NCI-H526 treated with DMSO at 0.1 percent for 48 hours (cell line): ENCODE measurements around the gene COL7A1.

Experiments used
- DNase-seq: peaks from one replicate; lab custom pipeline; 2025; lab: John Stamatoyannopoulos, UW

The COL7A1 gene

DNA sequence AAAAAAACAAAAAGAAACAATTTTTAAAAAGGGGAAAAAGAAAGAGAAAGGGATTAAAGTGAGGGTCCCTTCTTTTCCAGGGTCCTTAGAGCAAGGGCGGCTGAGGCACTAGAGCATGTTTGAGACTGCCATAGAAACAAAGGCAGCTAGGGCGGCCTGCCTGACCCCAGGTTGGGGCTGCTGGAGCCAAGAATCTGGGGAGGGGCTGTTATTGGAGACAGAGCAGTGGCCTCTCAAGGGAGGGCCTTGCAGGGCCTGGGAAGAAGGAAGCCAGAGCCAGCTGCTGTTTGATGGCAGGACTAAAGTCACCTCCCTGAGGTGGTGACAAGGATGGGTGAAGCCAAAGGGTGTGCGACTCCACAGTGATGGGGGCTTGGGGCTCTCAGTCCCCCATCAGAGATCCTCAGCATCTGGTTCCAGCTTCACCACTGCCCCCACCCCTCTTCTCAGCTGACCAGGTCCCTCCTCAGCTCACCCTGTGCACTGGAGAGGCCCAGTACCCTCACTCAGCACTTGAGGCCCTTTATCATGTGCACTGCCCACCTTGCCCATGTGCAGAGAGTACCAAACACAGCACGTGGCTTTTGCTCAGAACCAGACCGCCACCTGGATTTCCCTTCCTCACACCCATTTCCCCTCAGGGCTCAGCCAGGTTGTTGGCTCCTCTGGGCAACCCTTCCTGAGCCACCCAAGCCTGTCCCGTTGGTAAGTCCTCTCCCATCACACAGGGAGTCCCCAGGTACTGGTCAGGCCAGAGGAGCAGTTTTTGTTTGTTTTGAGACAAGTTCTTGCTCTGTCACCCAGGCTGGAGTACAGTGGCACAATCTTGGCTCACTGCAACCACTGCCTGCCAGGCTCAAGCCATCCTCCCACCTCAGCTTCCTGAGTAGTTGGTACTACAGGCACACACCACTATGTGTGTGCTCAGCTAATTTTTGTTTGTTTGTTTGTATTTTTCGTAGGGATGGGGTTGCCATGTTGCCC is 24.7 kb upstream of the COL7A1 start:
- no peak for DNase-seq

DNA sequence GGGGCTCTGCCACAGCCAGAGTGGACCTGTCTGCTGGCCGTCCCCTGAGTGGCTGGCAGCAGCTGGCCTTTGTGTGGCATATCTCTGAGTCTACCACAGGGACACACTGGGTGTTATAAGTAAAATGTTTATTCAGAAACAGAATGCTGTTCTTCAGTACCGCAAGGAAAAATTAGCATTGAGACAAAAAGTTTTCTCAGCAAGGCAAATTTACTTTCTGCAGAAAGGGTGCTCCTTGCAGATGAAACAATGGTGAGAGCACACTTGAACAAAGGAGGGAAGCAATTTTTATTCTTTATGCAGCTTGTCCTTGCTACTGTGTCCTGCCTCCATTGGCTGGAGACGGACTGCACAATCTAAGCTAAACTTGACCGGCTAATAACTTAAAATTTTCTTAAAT is 22.4 kb upstream of the COL7A1 start:
- no peak for DNase-seq

GRCh38 chr3:48614044-48614443 is 18.9 kb upstream of the COL7A1 start:
- DNase-seq: no peak

DNA sequence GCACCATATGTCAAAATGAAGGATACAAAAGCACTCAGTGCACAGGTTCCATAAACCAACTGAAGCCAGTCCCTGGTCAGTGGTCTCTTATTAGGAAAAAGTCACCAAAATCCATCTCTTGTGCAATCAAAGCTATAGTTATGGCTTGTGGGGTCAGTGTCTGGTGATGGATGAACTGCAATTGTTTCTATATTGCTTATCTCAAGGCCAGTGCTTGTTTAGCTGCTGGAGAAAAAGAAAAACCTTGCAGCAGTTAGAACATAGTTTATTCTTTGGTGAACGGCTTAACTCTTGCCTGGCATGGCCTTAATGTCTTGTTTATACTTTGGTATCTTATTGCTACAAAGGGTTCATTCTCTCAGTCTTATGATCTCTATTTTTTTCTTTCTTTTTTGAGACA is 17.2 kb upstream of the COL7A1 start:
- DNase-seq: no peak

- DNase-seq: peak; percentile 80
Measured at GRCh38 chr3:48609088-48610005, 14.2 kb upstream of the COL7A1 start, which contains the start of gene UQCRC1. Gene UQCRC1 (minus strand): TSS chr3:48609646. CDS start chr3:48609620, 26 bp downstream.

DNA sequence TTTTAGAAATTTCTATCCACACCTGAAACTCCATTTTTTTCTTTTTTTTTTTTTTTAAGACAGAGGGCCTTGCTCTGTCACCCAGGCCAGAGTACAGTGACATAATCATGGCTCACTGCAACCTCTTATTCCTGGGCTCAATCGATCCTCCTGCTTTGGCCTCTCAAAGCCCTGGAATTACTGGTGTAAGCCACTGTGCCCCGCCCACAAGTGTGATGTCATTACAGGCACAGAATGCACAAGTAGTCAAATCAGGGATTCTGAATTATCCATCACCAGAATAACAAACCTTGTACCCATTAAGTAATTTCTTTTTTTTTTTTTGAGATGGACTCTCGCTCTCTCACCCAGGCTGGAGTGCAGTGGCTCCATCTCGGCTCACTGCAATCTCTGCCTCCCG is 12.4 kb upstream of the COL7A1 start:
- DNase-seq: no peak

GRCh38 chr3:48601622-48601994 is 6.5 kb upstream of the COL7A1 start:
- DNase-seq: no peak

GRCh38 chr3:48600711-48601621 is 5.8 kb upstream of the COL7A1 start:
- no peak for DNase-seq

GRCh38 chr3:48599509-48600285 is 4.6 kb upstream of the COL7A1 start:
- no peak for DNase-seq

GRCh38 chr3:48599077-48599501 is 4.0 kb upstream of the COL7A1 start:
- DNase-seq: no peak

- DNase-seq: peak; percentile 12
Measured at GRCh38 chr3:48598323-48599076, 3.4 kb upstream of the COL7A1 start.

GRCh38 chr3:48597408-48597800 is 2.3 kb upstream of the COL7A1 start:
- DNase-seq: no peak

DNA sequence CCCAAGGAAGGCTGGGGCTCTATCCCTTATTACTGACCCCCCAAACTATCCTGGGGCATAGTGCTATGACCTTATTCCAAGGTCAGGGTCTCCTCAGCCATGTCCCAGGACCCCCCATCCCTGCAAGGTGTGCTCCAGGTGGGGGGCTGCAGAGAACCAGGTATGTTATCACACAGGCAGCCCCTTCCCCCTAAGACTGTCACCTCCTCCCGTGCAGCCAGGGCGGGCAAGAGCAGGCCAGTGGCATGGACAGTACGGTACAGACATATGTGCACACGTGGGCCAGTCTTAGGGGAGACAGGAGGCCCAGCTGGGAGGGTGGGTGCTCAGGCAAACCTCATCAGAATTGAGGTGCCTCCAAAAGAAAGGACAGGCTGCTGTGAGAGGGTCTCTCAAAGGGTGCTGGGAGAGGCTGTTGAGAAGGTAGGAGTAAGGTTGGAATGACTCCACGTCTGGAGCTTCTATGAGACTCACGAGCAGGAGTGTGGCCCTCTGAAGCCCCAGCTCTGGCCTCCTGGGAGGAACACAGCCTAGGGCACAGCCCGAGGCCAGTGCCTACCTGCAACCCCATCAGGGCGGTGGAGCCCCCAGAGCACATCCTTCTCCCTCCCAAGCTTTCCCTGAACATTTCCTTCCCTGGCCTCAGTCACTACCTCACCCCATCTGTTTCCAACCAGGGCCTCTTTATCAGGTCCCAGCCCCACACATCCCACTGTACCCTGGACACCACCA is 1.7 kb upstream of the COL7A1 start:
- no peak for DNase-seq

DNA sequence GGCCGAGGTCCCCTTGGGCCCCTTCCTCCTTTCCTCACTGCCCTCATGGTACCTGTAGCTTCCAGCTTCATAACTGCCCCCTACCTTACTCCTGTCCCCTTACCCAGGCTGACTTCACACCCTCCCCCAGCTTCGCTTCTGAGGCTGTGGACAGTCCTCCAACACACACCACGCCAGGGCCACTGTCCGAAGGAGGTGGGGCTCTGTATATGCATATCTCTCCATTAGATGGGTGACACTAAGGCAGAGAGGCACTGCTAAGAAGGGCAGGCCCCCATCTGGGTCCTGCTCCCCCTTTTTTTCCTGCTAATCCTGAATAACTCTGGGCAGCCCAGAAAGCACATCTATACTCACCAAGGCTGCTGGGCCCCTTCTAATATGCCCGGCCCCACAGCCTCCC is 1.0 kb upstream of the COL7A1 start:
- no peak for DNase-seq

- DNase-seq: no peak
Measured at GRCh38 chr3:48595526-48596121, 495 bp upstream of the COL7A1 start.

DNA sequence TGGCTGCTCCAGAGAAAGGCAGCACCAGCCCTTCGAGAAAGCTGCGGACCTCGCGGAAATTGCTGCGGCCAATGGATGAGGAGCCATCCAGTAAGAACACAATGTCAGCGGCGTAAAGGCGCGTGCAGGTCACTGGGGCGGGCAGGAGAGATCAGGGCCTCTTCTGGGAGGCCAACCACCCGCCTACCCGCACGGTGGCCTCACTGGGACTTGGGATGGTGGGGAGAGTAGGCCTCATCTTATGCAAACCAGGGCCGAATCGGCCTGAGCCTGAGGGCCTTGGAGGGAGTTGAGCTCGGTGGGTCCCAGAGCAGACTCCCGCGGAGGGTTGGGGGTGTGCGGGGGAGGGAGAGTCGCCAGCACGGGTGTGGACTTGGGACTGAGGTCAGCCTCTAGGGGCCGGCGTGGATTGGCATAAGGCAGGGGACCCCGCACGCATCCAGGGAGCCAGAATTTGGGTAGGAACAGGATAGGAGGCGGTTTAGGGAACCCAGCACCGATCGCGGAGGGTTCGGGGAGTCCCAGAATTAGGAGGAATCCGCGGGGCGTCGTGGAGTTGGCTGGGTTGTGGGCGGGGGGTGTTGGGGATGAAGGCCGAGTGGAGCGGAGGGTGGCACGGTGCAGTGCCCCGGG is 596 bp downstream of the COL7A1 start:
- DNase-seq: no peak

- no peak for DNase-seq
Measured at GRCh38 chr3:48593337-48593736, 1.8 kb downstream of the COL7A1 start.

GRCh38 chr3:48592519-48593087 is 2.5 kb downstream of the COL7A1 start:
- no peak for DNase-seq
